DMS114 treated with DMSO at 0.1 percent for 48 hours (cell line): Measurements from ENCODE around the gene LYZL1.
"Not testable (repeated sequence)": the region's sequence is repeated elsewhere in the genome, so short reads cannot be mapped to it uniquely, and the experiment has no call there.

Source experiments
- DNase-seq: peaks from one replicate; lab custom pipeline; 2025; ENCODE audit not compliant: unreplicated experiment; lab: John Stamatoyannopoulos, UW

LYZL1 gene

GRCh38 chr10:29327746-29328102, 38.9 kb downstream of the LYZL1 start:
- no peak for DNase-seq

- DNase-seq: no peak
Observed at GRCh38 chr10:29328983-29329382, 40.1 kb downstream of the LYZL1 start.

- no peak for DNase-seq
Observed at GRCh38 chr10:29329420-29329819, 40.5 kb downstream of the LYZL1 start.

GRCh38 chr10:29332061-29332760, 43.3 kb downstream of the LYZL1 start:
- DNase-seq: no peak

- no peak for DNase-seq
Observed at GRCh38 chr10:29332761-29333148, 43.9 kb downstream of the LYZL1 start.

DNA sequence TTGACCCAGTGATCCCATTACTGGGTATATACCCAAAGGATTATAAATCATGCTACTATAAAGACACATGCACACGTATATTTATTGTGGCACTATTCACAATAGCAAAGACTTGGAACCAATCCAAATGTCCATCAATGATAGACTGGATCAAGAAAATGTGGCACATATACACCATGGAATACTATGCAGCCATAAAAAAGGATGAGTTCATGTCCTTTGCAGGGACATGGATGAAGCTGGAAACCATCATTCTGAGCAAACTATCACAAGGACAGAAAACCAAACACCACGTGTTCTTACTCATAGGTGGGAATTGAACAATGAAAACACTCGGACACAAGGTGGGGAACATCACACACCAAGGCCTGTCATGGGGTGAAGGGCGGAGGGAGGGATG, 48.7 kb downstream of the LYZL1 start:
- DNase-seq: not testable (repeated sequence)

- no peak for DNase-seq
Observed at GRCh38 chr10:29343607-29344038, 54.8 kb downstream of the LYZL1 start.

- no peak for DNase-seq
Observed at GRCh38 chr10:29344073-29344820, 55.4 kb downstream of the LYZL1 start.

GRCh38 chr10:29345144-29345909, 56.5 kb downstream of the LYZL1 start:
- DNase-seq: no peak

- DNase-seq: no peak
Observed at GRCh38 chr10:29345910-29346209, 57.0 kb downstream of the LYZL1 start.

GRCh38 chr10:29346296-29347001, 57.6 kb downstream of the LYZL1 start:
- DNase-seq: no peak

DNA sequence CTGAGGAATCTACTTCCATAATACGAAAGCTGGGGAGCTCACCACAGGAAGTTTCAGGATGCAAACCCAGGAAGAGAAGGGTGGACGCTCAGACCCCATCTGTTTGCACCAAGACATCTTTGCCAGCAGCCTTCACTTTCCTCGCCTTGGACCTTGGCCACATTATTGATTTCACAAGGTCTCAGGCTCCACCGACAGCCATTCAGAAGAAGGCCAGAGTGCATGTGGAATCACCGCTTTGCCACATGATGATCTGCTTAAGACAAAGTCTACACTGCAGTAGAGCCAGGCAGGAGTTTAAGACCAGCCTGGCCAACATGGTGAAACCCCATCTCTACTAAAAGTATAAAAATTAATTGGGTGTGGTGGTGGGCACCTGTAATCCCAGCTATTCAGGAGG, 60.0 kb downstream of the LYZL1 start:
- DNase-seq: no peak

DNA sequence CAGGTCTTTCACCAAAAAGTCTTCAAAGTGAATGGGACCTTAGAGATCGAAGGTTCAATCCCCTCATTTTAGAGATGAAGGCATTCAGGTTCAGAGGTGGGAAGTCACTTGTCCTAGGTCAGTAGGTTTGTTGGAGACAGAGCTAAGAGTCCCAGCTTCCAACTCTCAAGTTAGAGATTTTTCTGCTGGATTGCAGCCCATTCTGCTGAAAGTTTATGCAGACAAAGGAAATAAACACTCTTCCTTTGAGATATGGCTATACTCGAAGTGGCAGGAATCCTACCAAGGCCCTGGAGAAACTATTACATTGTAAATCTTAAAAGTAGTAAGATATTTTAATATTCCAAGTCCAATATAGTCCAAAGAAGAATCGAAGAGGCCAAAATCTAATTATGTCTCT, 64.4 kb downstream of the LYZL1 start:
- no peak for DNase-seq

DNA sequence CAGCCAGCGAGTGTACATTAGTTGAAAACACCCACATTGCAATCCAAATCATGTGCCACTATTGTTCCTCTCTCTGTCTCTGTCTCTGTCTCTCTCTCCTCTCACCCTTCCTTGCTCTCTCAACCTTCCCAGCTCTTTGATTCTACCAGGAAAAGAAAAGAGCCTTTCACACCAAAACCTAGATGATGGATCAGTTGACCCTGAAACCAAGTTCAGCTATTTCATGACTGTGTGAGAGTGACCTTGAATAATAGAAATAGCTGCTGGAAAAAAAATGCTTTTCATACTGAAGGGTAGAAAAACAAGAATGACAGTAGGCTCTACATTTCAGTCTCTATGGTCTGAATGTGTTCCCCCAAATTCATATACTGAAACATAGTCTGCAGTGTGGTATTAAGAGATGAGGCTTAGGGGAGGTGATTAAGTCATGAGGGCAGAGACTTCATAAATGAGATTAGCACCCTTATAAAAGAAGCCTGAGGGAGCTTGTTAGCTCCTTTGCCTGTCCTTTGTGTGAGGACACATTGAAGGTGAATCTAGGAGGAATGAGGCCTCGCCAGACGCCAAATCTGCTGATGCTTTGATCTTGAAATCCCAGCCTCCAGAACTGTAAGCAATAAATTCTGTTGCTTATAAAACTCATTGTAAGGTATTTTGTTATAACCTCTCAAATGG, 65.2 kb downstream of the LYZL1 start:
- DNase-seq: no peak

- DNase-seq: no peak
Observed at GRCh38 chr10:29355411-29355991, 66.6 kb downstream of the LYZL1 start.

DNA sequence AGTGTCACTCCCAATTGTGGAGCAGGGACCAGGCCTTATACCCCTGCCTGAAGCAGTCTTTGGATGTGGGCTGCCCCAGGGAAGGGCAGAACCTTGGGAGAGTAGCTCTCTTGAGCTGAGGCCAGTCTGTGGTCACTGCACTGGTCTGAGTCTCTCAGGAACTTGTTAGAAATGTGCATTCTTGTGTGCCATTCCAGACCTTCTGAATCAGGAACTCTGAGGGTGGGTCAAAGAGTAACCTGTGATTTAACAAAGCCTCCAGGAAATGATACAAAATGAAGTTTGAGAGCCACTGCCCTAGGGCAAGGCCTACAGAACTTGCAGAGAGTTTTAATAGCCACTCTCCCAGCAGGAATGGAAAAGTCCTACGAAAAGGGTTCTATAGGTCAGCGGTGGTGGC, 68.1 kb downstream of the LYZL1 start:
- no peak for DNase-seq

DNA sequence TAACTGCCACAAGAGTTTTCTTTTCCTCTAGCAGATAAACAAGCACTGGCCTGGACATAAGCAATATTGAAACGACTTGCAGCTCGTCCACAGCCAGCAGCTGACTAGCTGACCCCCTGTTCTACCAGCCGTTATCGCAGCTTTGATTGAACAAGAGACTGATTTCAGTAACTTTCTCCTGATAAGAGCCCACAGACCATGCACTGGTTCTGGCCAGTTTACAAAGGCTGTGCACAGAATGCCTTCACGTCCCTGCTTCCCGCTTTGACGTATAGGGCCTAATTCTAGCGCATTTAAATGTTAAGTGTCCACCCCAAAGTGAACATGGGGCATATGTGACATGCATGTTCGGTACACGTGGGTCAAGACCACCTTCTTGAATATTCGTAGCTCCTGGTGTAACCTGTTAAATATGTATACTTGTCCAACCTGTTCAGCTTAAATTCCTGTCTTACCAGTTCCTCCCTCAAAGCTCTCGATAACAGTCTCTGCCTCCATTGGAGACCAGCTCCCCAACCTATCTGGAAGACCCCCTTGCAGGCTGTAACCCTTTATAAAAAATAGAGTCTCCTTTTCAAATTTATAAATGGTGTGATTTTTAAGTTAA, 69.2 kb downstream of the LYZL1 start:
- no peak for DNase-seq

DNA sequence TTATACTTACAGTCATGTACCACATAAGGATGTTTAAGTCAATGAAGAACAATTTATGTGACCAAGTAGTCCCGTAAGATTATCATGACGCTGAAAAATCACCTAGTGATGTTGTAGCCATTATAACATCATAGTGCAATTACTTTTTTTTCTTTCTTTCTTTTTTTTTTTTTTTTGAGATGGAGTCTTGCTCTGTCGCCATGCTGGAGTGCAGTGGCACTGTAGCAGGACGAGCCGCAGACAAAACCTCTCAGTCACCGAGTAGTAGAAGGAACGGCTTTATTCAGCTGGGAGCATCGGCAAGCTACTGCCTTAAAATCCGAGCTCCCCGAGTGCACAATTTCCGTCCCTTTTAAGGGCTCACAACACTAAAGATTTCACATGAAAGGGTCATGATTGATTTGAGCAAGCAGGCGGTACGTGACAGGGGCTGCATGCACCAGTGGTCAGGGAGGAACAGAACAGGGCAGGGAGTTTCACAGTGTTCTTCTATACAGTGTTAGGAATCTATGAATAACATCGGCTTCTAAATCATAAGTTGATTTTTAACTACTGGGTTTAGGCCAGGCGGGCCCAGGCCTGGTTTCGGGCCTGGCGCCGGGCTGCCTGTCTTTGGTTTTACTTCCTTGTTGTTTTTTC, 71.5 kb downstream of the LYZL1 start:
- DNase-seq: not testable (repeated sequence)
